H54 (cell line): ENCODE data around the gene SMAD4.
"Not testable (repeated sequence)": the region's sequence is repeated elsewhere in the genome, so short reads cannot be mapped to it uniquely, and the experiment has no call there.

Experiments used
- DNase-seq: peaks from one replicate; pipeline ENCODE4 v3.0.0; 2011; ENCODE audit warnings: low spot score, mixed read lengths; ENCODE audit not compliant: insufficient read length
- FAIRE-seq: peaks from 3 replicates; lab custom pipeline; 2011; peaks lifted over from hg19 to GRCh38; lab: Jason Lieb, UNC
- POLR2A ChIP-seq: IDR thresholded peaks from 2 replicates; pipeline ENCODE4 v1.6.1; 2011; ENCODE audit warnings: low read depth, mild to moderate bottlenecking, low read length

Gene SMAD4

GRCh38 chr18:51098513-51098912 is 68.5 kb downstream of the SMAD4 start:
- no peak for DNase-seq
- no peak for FAIRE-seq
- TF ChIP-seq POLR2A: no peak

GRCh38 chr18:51100385-51101120 is 70.5 kb downstream of the SMAD4 start:
- TF ChIP-seq POLR2A: no peak
- DNase-seq: no peak
- no peak for FAIRE-seq

- DNase-seq (no peak), FAIRE-seq (no peak)
- no peak for TF ChIP-seq POLR2A
Observed at GRCh38 chr18:51107082-51107481, 77.1 kb downstream of the SMAD4 start.

- FAIRE-seq (no peak), DNase-seq (peak; percentile 27)
- no peak for TF ChIP-seq POLR2A
Observed at GRCh38 chr18:51107598-51108305, 77.7 kb downstream of the SMAD4 start.

- FAIRE-seq: no peak
- no peak for DNase-seq
- no peak for TF ChIP-seq POLR2A
Observed at GRCh38 chr18:51108330-51108729, 78.3 kb downstream of the SMAD4 start.

GRCh38 chr18:51110073-51110797 is 80.2 kb downstream of the SMAD4 start:
- peak; percentile 57 for DNase-seq
- TF ChIP-seq POLR2A: no peak
- no peak for FAIRE-seq

- not testable (repeated sequence) for FAIRE-seq, DNase-seq
Observed at GRCh38 chr18:51111633-51112355, 81.8 kb downstream of the SMAD4 start.

- not testable (repeated sequence) for FAIRE-seq
Observed at GRCh38 chr18:51116996-51117395, 87.0 kb downstream of the SMAD4 start.

GRCh38 chr18:51119561-51119960 is 89.5 kb downstream of the SMAD4 start:
- FAIRE-seq, DNase-seq: not testable (repeated sequence)

More at GRCh38 chr18:51116996-51117395, 87.0 kb downstream of the SMAD4 start:
- DNase-seq: not testable (repeated sequence)

GRCh38 chr18:51119976-51120375 is 90.0 kb downstream of the SMAD4 start:
- FAIRE-seq, DNase-seq: not testable (repeated sequence)

- FAIRE-seq: no peak
Observed at GRCh38 chr18:51120809-51121596, 91.0 kb downstream of the SMAD4 start.

GRCh38 chr18:51121597-51121857 is 91.5 kb downstream of the SMAD4 start:
- no peak for TF ChIP-seq POLR2A
- no peak for FAIRE-seq
- no peak for DNase-seq

More at GRCh38 chr18:51120809-51121596, 91.0 kb downstream of the SMAD4 start:
- no peak for TF ChIP-seq POLR2A
- no peak for DNase-seq
